CD4-positive, alpha-beta memory T cell (primary cell): ENCODE data around the gene CPNE1. TPM values are rescaled to one million over a fixed set of nuclear protein-coding genes. Genes with fewer than 3 reads are reported as not detected.

Experiments
- CTCF ChIA-PET: fragments of 350-600 bp; sonication (Branson Sonifier 250); formaldehyde crosslinking; loops from one replicate; lab custom pipeline; 2021; ENCODE audit warnings: inconsistent platforms; ENCODE audit not compliant: partially characterized antibody; lab: Charles Lee
- POLR2A ChIA-PET: fragments of 350-600 bp; sonication (Branson Sonifier 250); formaldehyde crosslinking; loops from one replicate; lab custom pipeline; 2021; ENCODE audit not compliant: partially characterized antibody; lab: Charles Lee
- DNase-seq, 5 donors: peaks; one replicate each; pipeline versions ENCODE4 v3.0.0 to v3.0.0-alpha.2; 2020 to 2022; ENCODE audit warnings: mixed read lengths in 1 of 5
- H3K27ac ChIP-seq: one replicate; pipeline ENCODE4 v1.7.0; 2013; ENCODE audit warnings: low read depth, low read length
- H3K27me3 ChIP-seq: 2 replicates; pipeline ENCODE4 v1.7.0; 2013; ENCODE audit warnings: mild to moderate bottlenecking, low read length, moderate library complexity; ENCODE audit not compliant: insufficient read depth
- H3K36me3 ChIP-seq: 2 replicates; pipeline ENCODE4 v1.7.0; 2013; ENCODE audit warnings: mild to moderate bottlenecking, low read length, moderate library complexity; ENCODE audit not compliant: insufficient read depth
- H3K4me1 ChIP-seq: 2 replicates; pipeline ENCODE4 v1.7.0; 2013; ENCODE audit warnings: mild to moderate bottlenecking, low read length, moderate library complexity; ENCODE audit not compliant: insufficient read depth
- H3K4me3 ChIP-seq, 2 donors: one replicate each; pipeline ENCODE4 v1.7.0; 2013; ENCODE audit warnings: low read length in 2 of 2, mild to moderate bottlenecking in 1 of 2
- H3K9me3 ChIP-seq, 2 donors: one replicate each; pipeline ENCODE4 v1.7.0; 2013; ENCODE audit warnings: low read length in 2 of 2, control low read depth in 1 of 2; ENCODE audit not compliant: control insufficient read depth in 1 of 2
- H3K27ac Mint-ChIP-seq, 7 donors: one replicate each; pipeline ENCODE4 v1.8.0; 2020 to 2021; ENCODE audit warnings: mixed read lengths in 7 of 7, mild to moderate bottlenecking in 6 of 7, inconsistent platforms in 3 of 7, moderate library complexity in 3 of 7
- H3K27me3 Mint-ChIP-seq, 2 donors: one replicate each; pipeline ENCODE4 v1.8.0; 2020 to 2021; ENCODE audit warnings: mixed read lengths in 2 of 2
- H3K36me3 Mint-ChIP-seq, 2 donors: one replicate each; pipeline ENCODE4 v1.8.0; 2020 to 2021; ENCODE audit warnings: mixed read lengths in 2 of 2, inconsistent platforms in 1 of 2, mild to moderate bottlenecking in 1 of 2
- H3K4me1 Mint-ChIP-seq, 4 donors: one replicate each; pipeline ENCODE4 v1.8.0; 2020 to 2021; ENCODE audit warnings: mixed read lengths in 4 of 4, mild to moderate bottlenecking in 1 of 4
- H3K4me3 Mint-ChIP-seq, 8 donors: one replicate each; pipeline ENCODE4 v1.8.0; 2020 to 2021; ENCODE audit warnings: mixed read lengths in 8 of 8, mild to moderate bottlenecking in 7 of 8, moderate library complexity in 6 of 8, inconsistent platforms in 3 of 8
- H3K9me3 Mint-ChIP-seq, 8 donors: one replicate each; pipeline ENCODE4 v1.8.0; 2020 to 2021; ENCODE audit warnings: mixed read lengths in 8 of 8, mild to moderate bottlenecking in 5 of 8, inconsistent platforms in 3 of 8, moderate library complexity in 1 of 8
- intact Hi-C: fragments of 100-400 bp; cut with micrococcal nuclease; formaldehyde crosslinking; loops from one replicate; pipeline ENCODE4 v1.15.1; 2023
- polyA plus RNA-seq, 2 donors: library from polyadenylated mRNA; unstranded; fragments of 300-500 nt; fragmentation: Illumina TruSeq; gene quantifications; one replicate each; pipeline ENCODE4 v1.2.3, GENCODE V29; 2021
- total RNA-seq, 2 experiments: library from RNA; stranded (reverse); gene quantifications; one replicate each; pipeline ENCODE4 v1.2.3, GENCODE V29; 2021

CPNE1 gene
- total and polyA plus RNA-seq, 4 experiments from 2014 or later, result 305 to 353 (median 329) TPM

GRCh38 chr20:35663516-35664465 is 909 bp downstream of the CPNE1 start:
- H3K9me3 Mint-ChIP-seq, result no peaks in the 10 kb centered on the region
- H3K4me1 ChIP-seq, result peaks cover 58% of the 10 kb centered on the region
- peaks cover 6 to 16% of the 10 kb centered on the region in 2 donors for H3K36me3 Mint-ChIP-seq
- H3K27me3 Mint-ChIP-seq, result no peaks in the 10 kb centered on the region
- peak overlapping the region; percentile 99 for H3K27ac ChIP-seq
- H3K4me3 ChIP-seq, result peak overlapping the region; percentile 98 to 99
- H3K9me3 ChIP-seq, result no peaks in the 10 kb centered on the region
- intact Hi-C loops, result loop anchor here (1.0 to 5.0 kb wide), 5 partner anchors 36 to 289 kb away; partner anchors contain the start of genes NFS1, RBM39, ROMO1 and SCAND1
- no peaks in the 10 kb centered on the region for H3K27me3 ChIP-seq
- peak; percentile 72 to 86 (median 77) for DNase-seq
- H3K36me3 ChIP-seq, result peaks cover 1% of the 10 kb centered on the region
- ChIA-PET CTCF (interaction anchor here (1.0 to 3.1 kb wide), 6 partner anchors 44 to 291 kb away, joined by 3 to 22 read pairs (median 4); partner anchors contain the start of genes SCAND1 and SPAG4), POLR2A (interaction anchor here (0.7 to 4.5 kb wide), 35 partner anchors 9 to 1345 kb away, joined by 3 to 106 read pairs (median 4); partner anchors contain the start of genes CEP250, EDEM2, ERGIC3 and NFS1)
- peak overlapping the region; percentile 88 to 98 (median 97) for H3K4me3 Mint-ChIP-seq
- peak overlapping the region; percentile 95 to 100 (median 99) for H3K27ac Mint-ChIP-seq
- peaks cover 0 to 60% (median 42%) of the 10 kb centered on the region in 4 donors for H3K4me1 Mint-ChIP-seq

GRCh38 chr20:35662551-35662950 is 2.1 kb downstream of the CPNE1 start:
- Histone ChIP-seq H3K27ac (peak overlapping the region; percentile 99), H3K27me3 (no peaks in the 10 kb centered on the region), H3K36me3 (no peaks in the 10 kb centered on the region), H3K4me1 (peaks cover 68% of the 10 kb centered on the region), H3K9me3 (no peaks in the 10 kb centered on the region), H3K4me3 (peak overlapping the region; percentile 13 to 32)
- Mint-ChIP-seq H3K27me3 (no peaks in the 10 kb centered on the region), H3K4me1 (peaks cover 0 to 72% (median 46%) of the 10 kb centered on the region in 4 donors), H3K4me3 (peak overlapping the region; percentile 88 to 98 (median 97)), H3K36me3 (peaks cover 0 to 13% of the 10 kb centered on the region in 2 donors), H3K9me3 (no peaks in the 10 kb centered on the region), H3K27ac (peak overlapping the region; percentile 95 to 100 (median 99))
- CTCF ChIA-PET, result interaction anchor here (1.4 to 3.1 kb wide), 4 partner anchors 43 to 179 kb away, joined by 3 to 22 read pairs (median 4); partner anchors contain the start of gene SPAG4
- no peak for DNase-seq
- intact Hi-C loops, result loop anchor here (5.0 kb wide), 2 partner anchors 60 to 290 kb away; partner anchors contain the start of gene SCAND1
- POLR2A ChIA-PET, result interaction anchor here (1.8 to 4.5 kb wide), 9 partner anchors 8 to 291 kb away, joined by 6 to 106 read pairs (median 25); partner anchors contain the start of genes RBM39, SCAND1 and SPAG4

GRCh38 chr20:35661908-35662307 is 2.8 kb downstream of the CPNE1 start:
- H3K4me3 ChIP-seq, result peak overlapping the region; percentile 12 to 13
- Mint-ChIP-seq H3K9me3 (no peaks in the 10 kb centered on the region), H3K27me3 (no peaks in the 10 kb centered on the region), H3K4me1 (peaks cover 0 to 78% (median 52%) of the 10 kb centered on the region in 4 donors), H3K36me3 (peaks cover 5 to 17% of the 10 kb centered on the region in 2 donors), H3K4me3 (peak overlapping the region; percentile 88 to 98 (median 97)), H3K27ac (peak overlapping the region; percentile 95 to 100 (median 99))
- POLR2A ChIA-PET, result interaction anchor here (0.7 to 3.3 kb wide), 5 partner anchors 10 to 292 kb away, joined by 3 to 97 read pairs (median 4); partner anchors contain the start of genes ERGIC3, RBM39, SCAND1 and SPAG4
- H3K4me1 ChIP-seq, result peaks cover 75% of the 10 kb centered on the region
- peak overlapping the region; percentile 99 for H3K27ac ChIP-seq
- no peak for DNase-seq
- CTCF ChIA-PET, result interaction anchor here (1.2 to 1.9 kb wide), 2 partner anchors 43 to 57 kb away, joined by 3 to 4 read pairs; no protein-coding TSS in a partner anchor
- no peaks in the 10 kb centered on the region for H3K9me3 ChIP-seq
- intact Hi-C loops, result loop anchor here (5.0 kb wide), 2 partner anchors 60 to 290 kb away; partner anchors contain the start of gene SCAND1
- H3K27me3 ChIP-seq, result no peaks in the 10 kb centered on the region
- H3K36me3 ChIP-seq, result no peaks in the 10 kb centered on the region

GRCh38 chr20:35661053-35661452 is 3.6 kb downstream of the CPNE1 start:
- intact Hi-C loops, result loop anchor here (5.0 kb wide), 2 partner anchors 59 to 291 kb away; partner anchors contain the start of gene SCAND1
- peaks cover 83% of the 10 kb centered on the region for H3K4me1 ChIP-seq
- no peaks in the 10 kb centered on the region for H3K9me3 Mint-ChIP-seq

GRCh38 chr20:35660122-35660937 is 4.4 kb downstream of the CPNE1 start:
- Histone ChIP-seq H3K27ac (peak overlapping the region; percentile 99), H3K27me3 (no peaks in the 10 kb centered on the region), H3K9me3 (no peaks in the 10 kb centered on the region), H3K4me1 (peaks cover 89% of the 10 kb centered on the region), H3K36me3 (peaks cover 2% of the 10 kb centered on the region), H3K4me3 (peak overlapping the region; percentile 2 to 26)
- H3K27me3 Mint-ChIP-seq, result no peaks in the 10 kb centered on the region
- peaks cover 0 to 87% (median 53%) of the 10 kb centered on the region in 4 donors for H3K4me1 Mint-ChIP-seq
- H3K27ac Mint-ChIP-seq, result peak overlapping the region; percentile 88 to 100 (median 99)
- peak overlapping the region; percentile 60 to 98 (median 96) for H3K4me3 Mint-ChIP-seq
- intact Hi-C loops, result loop anchor here (5.0 kb wide), 2 partner anchors 58 to 292 kb away; partner anchors contain the start of gene SCAND1
- no peak for DNase-seq
- H3K36me3 Mint-ChIP-seq, result peaks cover 5 to 23% of the 10 kb centered on the region in 2 donors
- ChIA-PET POLR2A (interaction anchor here (0.6 to 2.9 kb wide), 9 partner anchors 10 to 293 kb away, joined by 3 to 21 read pairs (median 4); partner anchors contain the start of genes ERGIC3, NFS1, RBM39 and ROMO1), CTCF (interaction anchor here (1.0 to 1.9 kb wide), 4 partner anchors 15 to 224 kb away, joined by 3 to 6 read pairs (median 4); no protein-coding TSS in a partner anchor)
- no peaks in the 10 kb centered on the region for H3K9me3 Mint-ChIP-seq

More at GRCh38 chr20:35661053-35661452, 3.6 kb downstream of the CPNE1 start:
- DNase-seq, result no peak
- Mint-ChIP-seq H3K4me1 (peaks cover 0 to 87% (median 53%) of the 10 kb centered on the region in 4 donors), H3K36me3 (peaks cover 5 to 21% of the 10 kb centered on the region in 2 donors), H3K4me3 (peak overlapping the region; percentile 88 to 98 (median 97)), H3K27ac (peak overlapping the region; percentile 88 to 100 (median 99)), H3K27me3 (no peaks in the 10 kb centered on the region)
- POLR2A ChIA-PET, result interaction anchor here (0.7 to 2.9 kb wide), 7 partner anchors 9 to 292 kb away, joined by 3 to 21 read pairs (median 4); partner anchors contain the start of genes ERGIC3, NFS1, RBM39 and ROMO1
- no peaks in the 10 kb centered on the region for H3K27me3 ChIP-seq
- no peaks in the 10 kb centered on the region for H3K36me3 ChIP-seq
- no peaks in the 10 kb centered on the region for H3K9me3 ChIP-seq
- peak overlapping the region; percentile 2 to 26 for H3K4me3 ChIP-seq
- CTCF ChIA-PET, result interaction anchor here (1.2 to 1.9 kb wide), 2 partner anchors 42 to 56 kb away, joined by 3 to 4 read pairs; no protein-coding TSS in a partner anchor
- H3K27ac ChIP-seq, result peak overlapping the region; percentile 99

GRCh38 chr20:35657271-35657670 is 7.4 kb downstream of the CPNE1 start:
- Mint-ChIP-seq H3K36me3 (peaks cover 8 to 16% of the 10 kb centered on the region in 2 donors), H3K27ac (peak overlapping the region; percentile 47 to 93 (median 77)), H3K4me3 (peak overlapping the region; percentile 6 to 76 (median 61)), H3K9me3 (no peaks in the 10 kb centered on the region), H3K4me1 (peaks cover 2 to 65% (median 41%) of the 10 kb centered on the region in 4 donors), H3K27me3 (no peaks in the 10 kb centered on the region)
- peaks cover 76% of the 10 kb centered on the region for H3K4me1 ChIP-seq
- DNase-seq, result no peak
- H3K27me3 ChIP-seq, result no peaks in the 10 kb centered on the region
- H3K36me3 ChIP-seq, result peaks cover 29% of the 10 kb centered on the region
- no peaks in the 10 kb centered on the region for H3K9me3 ChIP-seq
- CTCF ChIA-PET, result interaction anchor here (1.2 kb wide), 1 partner anchor 32 kb away, joined by 3 read pairs; no protein-coding TSS in a partner anchor
- no peak overlapping the region for H3K4me3 ChIP-seq
- POLR2A ChIA-PET, result interaction anchor here (1.5 kb wide), 1 partner anchor 85 kb away, joined by 5 read pairs; the partner anchor contains the start of gene RBM39
- H3K27ac ChIP-seq, result peak overlapping the region; percentile 29
- intact Hi-C loops, result no loop called here
